Activated CD8-positive, alpha-beta memory T cell treated with anti-CD3 and anti-CD28 coated beads, Interleukin-2, amount 50 U/mL, for 1 hour (primary cell): ENCODE results near the gene AOX1.
"Not testable (repeated sequence)": the region's sequence is repeated elsewhere in the genome, so short reads cannot be mapped to it uniquely, and the experiment has no call there.

Experiments used
- DNase-seq: peaks from one replicate; pipeline ENCODE4 v3.0.0-alpha.2; 2020; ENCODE audit errors: extremely low read depth

Gene AOX1

DNA sequence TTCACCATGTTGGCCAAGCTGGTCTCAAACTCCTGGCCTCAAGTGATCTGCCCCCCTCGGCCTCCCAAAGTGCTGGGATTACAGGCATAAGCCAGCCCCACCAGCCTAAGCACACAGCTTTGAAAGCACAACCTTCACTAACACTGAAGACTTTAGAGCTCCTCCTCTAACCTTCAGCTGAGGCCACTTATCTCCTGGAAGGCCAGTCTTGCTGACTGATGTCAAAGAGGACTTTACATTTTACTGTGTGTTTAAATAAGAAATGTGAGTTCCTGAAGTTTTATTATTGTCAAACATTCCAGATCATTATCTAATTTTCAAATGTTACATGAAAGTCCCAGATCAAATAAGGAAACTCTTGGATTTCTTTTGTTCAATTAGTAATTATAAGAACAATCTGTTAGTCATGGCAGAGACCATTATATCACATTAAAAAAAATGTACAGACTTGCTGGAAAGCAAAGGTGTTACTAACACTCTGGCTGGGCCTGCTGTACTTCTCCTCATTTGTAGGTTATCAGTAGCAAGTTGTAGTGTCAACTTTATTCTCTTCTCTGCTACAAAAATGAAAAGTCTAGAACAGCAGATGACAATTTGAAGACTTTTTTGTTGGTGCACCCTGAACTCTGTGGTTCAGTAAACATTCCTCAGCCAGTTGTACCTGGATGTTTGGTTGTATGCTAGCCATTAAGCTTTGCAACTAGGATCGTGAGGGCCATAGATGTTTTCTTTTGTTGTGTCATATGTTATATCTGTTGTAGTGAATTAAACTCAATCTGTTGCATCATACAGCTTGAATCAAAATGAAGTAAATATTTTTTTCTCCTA is 80.0 kb downstream of the AOX1 start:
- DNase-seq, result no peak

DNA sequence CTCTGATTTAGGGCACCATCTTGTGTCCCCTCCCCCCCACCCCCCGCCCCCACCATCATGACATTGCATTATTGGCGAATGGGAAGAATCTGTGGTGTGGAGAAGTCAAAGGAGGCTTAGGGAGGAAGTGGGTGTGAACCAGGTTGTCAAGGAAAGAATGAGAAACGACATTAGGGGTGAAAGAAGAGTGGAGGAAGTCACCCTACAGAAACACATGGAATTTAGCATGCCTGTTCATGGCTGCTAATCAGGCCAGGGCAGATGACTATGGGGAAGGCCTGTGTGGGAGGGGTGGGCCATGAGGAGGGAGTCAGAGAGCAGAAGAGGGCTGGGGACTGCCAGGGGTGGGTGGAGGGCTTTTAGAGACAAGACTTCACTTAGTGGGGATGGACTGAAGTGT is 81.6 kb downstream of the AOX1 start:
- no peak for DNase-seq

DNA sequence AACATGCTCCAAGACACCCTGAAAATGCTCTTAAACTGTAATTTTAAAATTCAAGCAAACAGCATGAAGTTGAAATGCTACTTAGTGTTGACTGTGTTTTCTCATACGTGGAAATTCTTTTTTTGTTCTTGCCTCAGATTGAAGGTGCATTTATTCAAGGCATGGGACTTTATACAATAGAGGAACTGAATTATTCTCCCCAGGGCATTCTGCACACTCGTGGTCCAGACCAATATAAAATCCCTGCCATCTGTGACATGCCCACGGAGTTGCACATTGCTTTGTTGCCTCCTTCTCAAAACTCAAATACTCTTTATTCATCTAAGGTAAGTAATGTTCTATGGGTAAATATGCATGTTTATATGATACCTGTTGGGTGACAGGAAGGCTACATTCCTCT is 82.7 kb downstream of the AOX1 start:
- no peak for DNase-seq

DNA sequence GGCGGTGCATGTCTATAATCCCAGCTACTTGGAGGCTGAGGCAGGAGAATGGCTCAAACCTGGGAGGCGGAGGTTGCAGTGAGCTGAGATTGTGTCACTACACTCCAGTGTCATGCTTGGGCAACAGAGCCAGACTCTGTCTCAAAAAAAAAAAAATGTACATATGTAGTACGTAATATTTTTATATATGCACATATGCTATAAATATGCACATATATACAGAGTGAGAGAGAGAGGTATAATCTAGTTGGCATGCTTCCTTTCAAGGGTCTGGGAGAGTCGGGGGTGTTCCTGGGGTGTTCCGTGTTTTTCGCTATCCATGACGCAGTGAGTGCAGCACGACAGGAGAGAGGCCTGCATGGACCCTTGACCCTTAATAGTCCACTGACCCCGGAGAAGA is 83.5 kb downstream of the AOX1 start:
- DNase-seq, result no peak

DNA sequence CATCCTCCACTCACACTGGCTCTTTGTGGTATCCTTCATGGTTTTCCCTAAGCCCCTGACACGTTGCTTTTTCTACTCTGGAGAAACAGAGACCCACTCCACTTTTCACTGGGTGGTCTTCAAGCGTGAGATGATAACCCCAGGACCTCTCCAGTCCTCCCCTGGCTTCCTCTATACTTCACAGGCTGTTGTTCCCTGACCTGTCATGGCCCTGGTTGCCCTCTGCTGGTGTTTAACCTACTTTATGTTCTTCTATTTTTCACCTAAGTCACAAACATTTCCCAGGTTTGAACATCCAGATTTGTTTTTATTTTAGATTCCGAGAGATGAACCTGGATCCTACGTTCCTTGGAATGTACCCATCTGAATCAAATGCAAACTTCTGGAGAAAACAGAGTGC is 84.5 kb downstream of the AOX1 start:
- no peak for DNase-seq

DNA sequence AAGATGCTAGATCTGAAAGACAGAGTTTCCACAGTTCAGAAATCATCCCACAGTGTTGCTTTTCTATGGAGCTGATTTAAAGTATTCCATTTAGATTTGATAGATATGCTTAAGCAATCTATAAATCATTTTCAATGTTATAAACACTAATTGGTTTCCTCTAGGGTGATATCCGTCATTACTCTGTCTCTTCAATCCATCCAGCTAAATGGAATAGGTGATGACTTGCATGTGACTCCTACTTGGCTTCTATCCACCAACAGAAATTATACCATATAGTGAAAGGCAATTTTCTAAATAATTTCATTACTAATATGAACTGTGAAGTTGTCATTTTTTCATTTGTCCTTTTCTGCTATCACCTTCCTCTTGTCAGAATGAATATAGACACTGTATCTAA is 84.9 kb downstream of the AOX1 start:
- no peak for DNase-seq

DNA sequence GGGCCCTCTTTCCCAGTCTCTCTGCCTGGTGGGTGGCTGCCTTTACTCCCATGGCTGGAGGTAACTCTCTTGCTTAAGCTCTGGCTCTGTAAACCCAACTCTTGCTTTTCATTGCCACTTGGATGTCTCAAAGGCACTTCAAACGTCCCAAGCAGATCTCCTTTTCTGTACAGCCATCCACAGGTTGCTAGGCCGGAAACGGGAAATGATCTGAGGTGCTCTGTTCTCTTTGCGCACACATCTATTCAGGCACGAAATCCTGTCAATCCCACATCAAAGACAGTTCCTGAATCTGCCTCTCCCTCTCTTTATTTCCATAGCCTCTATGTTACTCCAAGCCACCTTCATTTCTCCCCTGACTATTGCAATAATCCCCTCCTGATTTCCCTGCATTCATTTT is 87.4 kb downstream of the AOX1 start:
- no peak for DNase-seq

DNA sequence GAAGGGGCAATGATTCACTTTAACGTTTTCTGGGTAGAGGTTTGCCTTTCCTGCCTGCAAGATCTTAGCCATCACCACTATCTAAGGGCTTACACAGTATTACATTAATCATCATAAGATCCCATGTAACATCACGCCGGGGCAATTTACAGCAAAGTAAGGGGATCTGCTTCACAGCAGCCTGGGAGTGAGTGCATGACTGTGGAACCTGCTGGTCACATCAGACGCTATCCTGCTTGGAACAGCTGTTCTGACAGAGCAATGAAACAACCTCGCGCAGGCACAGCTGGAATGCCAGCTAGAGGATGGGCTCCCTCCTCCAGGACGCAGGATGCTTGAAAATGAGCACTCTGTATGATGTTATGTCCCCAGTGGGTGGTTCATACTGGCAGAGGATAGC is 89.0 kb downstream of the AOX1 start:
- no peak for DNase-seq

DNA sequence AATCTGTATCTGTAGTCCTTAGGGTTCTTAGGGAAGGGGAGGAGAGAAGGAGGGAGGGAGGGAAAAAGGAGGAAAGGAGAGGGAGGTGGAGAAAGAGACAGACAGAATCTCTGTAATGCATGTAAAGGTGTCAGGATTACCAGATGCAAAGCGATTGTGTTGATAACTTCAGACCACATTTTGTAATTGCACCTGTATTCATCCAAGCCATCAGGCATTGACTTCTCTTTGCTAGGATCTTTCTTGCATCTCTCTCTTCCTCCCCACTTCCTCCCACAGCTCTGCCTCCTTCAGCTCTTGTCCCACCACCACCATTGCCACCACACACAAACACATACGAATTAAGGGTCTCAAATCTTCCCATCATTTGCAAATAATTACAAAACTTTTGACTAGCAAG is 91.4 kb downstream of the AOX1 start:
- DNase-seq, result no peak

DNA sequence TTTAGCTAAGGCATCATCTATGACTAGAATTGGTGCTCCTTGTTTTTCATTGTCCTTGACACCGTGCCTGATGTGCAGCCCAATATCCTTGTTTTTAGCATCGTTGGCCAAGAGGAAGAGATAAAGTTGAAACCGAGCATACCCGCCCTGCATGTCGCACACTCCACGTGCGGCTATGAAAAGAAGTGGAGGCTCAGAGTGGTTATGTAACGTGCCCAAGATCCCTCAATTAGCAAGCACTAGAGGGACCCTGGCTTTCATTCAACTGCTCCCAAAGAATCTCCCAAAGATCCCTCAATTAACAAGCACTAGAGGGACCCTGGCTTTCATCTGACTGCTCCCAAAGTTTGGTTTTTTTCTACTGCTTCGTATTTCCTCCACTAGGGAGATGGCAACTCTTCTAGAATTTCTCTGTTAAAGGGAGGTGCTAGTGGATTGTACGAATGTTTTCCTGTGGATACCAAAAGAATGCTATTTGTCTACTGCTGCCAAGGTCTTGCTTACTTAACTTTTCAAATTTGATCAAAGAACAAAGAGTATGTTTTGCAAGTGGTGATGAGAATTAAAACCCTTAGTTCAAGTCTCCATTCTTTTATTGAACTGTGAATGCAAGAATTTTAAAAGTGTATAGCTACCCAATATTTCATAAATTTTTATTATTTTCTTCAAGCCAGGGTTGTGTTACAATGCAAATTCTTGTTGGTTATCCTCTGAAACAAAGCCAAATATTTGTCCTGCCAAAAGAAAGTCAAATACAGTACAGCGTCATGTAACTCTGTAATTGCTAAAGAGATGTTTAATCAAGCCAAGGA is 92.1 kb downstream of the AOX1 start:
- no peak for DNase-seq

DNA sequence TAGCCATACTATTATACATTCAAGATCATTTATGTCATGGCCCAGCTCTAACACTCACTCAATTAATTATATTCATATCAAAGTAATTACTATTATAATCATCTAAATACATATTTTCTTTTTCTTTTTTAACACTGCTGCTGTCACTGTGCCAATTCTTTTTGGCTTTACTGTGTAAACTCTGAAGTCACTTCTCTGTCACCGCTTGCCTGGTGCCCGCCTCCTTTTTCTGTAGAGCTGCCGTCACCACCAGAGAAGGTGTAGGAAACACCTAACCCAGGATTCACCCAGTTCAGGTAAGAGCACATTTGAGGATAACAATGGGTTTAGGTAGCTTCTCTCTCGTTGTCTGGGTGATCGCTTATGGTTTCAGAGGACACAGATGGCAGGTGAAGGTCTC is 93.3 kb downstream of the AOX1 start:
- no peak for DNase-seq

DNA sequence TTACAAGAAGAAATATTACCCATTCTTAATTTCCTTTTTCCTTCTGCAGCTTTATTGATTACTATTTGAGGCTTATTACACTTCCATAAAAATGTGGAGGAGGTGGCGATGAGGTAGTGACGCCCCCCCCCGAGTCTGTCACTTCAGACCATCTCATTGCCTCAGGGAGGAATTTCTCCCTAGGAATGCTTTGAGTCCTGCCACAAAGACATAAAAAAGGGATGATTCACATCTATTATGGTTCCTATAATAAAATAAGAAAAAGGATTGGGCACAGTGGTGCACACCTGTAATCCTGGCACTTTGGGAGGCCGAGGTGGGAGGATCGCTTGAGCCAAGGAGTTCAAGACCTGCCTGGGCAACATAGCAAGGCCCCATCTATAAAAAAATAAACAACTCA is 93.7 kb downstream of the AOX1 start:
- no peak for DNase-seq

DNA sequence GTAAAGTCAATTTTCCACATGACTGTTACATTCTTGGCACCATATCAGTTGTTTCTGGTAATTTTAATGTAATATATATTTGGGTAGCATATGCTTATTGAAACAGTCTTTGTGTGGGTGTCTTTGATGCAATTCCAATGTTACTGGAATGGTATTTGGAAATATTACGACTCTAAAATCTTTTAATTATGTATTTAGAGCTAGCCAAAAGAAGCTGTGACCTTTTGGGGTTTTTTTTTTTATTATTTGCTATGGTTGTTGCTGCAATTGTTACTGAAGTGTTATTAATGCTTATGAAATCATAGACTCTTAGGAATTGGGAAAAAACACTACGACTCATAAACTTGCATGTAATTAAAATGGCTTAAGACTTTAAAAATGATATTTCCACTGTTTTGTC is 95.9 kb downstream of the AOX1 start:
- DNase-seq, result no peak

DNA sequence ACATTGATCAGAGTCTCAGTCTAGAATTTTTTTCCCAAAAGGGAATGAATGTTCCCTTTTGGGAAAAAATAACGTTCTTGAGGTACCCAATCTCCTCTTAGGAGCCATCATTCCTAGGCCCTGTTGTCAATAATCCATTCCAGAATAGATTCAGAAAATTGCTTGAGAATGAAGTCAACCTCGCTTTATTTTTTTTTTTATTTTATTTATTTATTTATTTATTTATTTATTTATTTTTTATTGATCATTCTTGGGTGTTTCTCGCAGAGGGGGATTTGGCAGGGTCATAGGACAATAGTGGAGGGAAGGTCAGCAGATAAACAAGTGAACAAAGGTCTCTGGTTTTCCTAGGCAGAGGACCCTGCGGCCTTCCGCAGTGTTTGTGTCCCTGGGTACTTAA is 96.6 kb downstream of the AOX1 start:
- DNase-seq, result not testable (repeated sequence)

DNA sequence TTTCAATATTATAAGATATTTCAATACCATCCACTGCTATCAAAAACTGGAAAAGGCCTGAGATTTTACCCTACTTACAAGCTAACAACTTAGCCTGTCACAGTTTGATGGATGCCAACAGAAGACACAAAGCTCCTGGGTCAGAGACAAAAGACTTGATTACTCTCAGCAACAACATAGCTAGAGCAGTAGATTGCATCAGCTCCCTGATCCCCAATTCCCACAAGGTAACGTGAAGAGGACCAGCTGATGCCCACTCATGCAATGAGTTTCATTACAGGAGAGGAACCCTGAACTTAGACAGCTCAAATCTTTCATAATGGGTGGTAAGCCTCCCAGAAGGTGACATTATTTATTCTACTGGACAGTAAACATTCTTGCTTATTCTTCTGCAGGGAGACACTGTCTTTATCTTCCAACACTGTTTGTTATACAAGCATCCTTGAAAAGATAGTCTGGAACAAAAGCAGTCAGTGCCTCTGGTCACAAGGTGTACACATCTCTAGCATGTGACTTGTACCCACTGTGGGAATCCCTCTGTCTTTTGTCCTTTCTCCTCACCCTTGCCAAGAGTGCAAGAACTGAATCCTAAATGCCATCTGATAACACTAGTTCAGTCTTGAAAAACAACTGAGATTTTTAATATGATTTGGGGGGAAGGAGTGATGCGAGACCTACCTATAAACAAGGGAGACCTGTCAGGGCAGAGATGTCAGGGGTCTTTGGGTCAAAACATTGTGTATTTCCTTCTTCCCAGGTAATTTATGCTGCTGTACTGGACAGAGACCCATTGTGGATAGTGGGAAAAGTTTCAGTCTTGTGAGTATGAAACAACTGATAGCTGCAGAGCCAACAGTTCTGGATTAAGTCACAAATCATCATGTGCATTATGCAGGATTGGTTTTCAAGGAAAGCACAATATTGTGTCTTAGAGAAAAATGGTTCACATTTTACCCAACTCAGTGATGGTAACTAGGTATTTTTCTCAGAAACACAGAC is 102.4 kb downstream of the AOX1 start:
- no peak for DNase-seq

DNA sequence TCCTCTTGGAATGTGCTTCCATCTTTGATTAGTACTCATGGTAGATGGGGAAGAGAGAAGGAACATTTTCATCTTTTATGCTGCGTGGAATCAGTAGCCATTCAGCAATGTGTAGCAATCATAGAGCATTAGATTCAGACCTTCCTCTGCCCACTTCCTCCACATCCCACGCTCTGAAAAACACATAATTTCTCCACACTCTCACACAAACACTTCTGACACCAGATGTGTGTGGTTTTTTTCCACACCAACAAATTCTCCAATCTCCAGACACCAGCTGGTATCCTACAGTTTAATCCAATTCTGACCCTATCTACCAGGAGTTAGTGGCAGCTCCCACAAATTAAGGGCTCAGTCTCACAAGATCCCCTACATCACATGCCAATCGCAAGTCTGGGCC is 103.3 kb downstream of the AOX1 start:
- DNase-seq, result no peak

DNA sequence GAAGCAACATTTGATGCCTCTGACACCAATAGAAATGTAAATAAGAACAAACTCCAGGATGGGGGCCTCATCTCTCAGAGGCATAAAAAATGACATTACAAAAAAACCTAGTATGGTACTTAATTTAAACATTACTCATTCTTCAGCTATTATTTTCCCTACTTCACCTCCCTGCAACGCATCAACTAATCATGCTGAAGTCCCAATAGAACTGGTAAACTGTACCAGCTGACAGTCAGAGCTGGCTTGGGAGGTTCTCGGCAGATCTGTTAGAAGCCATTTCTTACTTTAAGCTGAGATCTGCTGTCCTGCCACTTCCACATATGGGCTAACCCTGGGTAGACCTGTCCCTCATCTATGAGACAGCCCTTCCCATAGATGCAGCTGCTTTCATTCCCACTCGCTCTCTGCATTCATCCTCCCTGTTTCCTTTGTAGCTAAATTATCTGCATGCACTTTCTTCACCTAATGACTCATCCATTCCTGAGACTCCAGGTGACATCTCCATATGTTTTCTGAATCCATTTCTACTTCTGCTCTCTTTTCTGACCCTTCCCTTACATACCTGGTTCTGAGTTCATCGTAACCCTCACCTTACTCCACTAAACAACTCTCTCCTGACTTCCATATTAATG is 108.1 kb downstream of the AOX1 start:
- no peak for DNase-seq

DNA sequence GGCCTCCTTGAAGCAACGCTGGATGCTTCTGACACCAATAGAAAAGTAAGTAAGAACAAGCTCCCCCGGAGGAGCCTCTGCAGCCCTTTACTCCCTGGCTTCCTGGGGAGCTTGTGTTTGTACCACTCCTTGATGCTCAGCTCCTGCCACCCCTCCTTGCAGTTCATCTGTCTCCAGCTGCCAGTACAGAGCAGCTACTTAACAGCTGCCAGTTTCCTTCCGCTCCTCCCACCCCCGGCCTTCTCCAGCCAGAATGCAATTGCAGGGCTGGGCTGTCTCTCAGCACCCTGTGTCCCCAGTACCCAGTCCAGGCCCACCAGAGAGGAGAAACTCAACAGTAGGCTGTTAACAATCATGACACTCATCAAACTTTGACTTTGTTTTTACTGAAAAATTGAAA is 109.4 kb downstream of the AOX1 start:
- no peak for DNase-seq

DNA sequence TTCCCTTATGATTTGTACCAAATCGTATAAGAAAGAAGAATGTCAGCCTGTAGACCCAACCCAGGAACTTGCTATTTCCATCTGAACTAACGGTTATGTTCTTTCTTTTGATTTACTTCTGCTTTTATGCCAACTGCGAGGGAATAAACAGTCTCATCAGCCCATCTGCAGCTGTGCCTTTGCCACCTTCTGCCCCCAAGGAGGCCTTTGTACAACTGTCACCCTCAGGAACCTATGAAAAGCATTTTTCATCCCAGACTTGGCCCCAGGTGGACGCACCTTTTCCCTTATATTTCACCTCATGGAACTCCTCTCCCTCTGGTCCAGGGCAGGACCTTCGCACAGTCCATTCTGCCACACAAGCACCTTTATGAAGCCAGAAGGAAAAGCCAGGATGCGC is 109.8 kb downstream of the AOX1 start:
- DNase-seq, result no peak

DNA sequence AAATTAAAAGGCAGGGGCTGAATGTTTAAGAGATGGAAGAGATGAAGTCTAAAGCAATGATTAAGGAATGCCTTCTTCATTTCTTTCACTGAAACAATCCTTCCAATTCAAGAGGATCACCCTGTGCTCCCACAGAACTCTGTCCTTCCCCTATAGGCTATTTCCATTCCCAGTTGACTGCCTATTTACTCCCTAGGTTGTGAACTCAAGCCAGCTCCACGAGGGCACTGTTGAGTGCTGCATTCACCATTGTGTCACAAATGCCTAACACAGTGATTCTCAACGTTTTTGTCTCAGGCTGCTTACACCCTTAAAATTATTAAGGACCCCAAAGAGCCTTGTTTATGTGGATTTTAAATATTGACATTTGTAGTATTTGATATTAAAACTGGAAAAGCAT is 112.4 kb downstream of the AOX1 start:
- no peak for DNase-seq

DNA sequence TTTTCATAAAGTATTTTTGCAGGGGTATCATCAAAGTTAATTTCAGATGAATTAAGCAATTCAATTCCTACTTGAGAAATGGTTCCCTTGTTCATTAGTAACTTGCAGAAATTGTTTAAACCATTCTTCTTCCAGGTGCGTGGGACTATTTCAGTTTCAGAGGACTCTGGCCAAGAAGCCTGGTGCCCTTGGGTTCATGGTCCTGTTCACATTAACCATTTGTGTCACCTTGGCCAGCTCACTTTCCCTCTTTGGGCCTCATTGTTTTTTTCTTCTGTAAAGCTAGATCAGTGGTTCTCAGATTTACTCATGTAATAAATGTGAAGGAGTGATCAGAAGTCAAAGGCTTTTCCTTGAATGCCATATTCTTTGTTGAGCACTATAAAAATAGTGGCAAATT is 113.5 kb downstream of the AOX1 start:
- DNase-seq, result no peak

DNA sequence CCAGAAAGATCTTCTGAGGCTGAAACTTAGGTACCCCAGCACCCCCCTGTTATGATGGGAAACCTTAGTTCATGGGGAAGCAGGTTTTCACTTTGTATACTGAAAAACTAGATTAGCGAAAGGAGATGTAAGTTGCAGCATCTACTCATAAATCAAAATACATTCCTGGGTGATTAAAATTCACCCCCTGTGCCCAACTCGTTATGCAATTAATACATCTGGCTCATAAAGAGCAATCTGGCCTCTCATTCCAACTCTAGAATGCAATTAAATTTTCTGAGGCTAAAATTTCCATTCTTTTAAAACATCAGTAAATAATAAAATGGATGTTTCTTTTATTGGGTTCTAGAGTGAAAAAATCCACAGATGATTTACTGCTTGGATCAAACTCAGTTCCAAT is 115.0 kb downstream of the AOX1 start:
- DNase-seq, result no peak
